ENCODE measurements around the gene ERAL1.

- TF ChIP-seq, protein P1, sequence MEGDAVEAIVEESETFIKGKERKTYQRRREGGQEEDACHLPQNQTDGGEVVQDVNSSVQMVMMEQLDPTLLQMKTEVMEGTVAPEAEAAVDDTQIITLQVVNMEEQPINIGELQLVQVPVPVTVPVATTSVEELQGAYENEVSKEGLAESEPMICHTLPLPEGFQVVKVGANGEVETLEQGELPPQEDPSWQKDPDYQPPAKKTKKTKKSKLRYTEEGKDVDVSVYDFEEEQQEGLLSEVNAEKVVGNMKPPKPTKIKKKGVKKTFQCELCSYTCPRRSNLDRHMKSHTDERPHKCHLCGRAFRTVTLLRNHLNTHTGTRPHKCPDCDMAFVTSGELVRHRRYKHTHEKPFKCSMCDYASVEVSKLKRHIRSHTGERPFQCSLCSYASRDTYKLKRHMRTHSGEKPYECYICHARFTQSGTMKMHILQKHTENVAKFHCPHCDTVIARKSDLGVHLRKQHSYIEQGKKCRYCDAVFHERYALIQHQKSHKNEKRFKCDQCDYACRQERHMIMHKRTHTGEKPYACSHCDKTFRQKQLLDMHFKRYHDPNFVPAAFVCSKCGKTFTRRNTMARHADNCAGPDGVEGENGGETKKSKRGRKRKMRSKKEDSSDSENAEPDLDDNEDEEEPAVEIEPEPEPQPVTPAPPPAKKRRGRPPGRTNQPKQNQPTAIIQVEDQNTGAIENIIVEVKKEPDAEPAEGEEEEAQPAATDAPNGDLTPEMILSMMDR (IDR thresholded peaks at IDR 0.05), result no peak
- TF ChIP-seq EP300 (IDR thresholded peaks at IDR 0.05) (no peak), POLR2AphosphoS5 (IDR thresholded peaks at IDR 0.05) (no peak)
Observed at GRCh38 chr17:28867276-28867675, 12.5 kb downstream of the ERAL1 start.

Data from esophagus muscularis mucosa (tissue), 4 donors.